Esophagus (tissue), 2 donors: ENCODE results near the gene CGRRF1. TPM values are rescaled to one million over a fixed set of nuclear protein-coding genes. Genes with fewer than 3 reads are reported as not detected.
A peak's percentile ranks its signal among the peaks of the same experiment; 100 is the strongest.

Source experiments
- H3K27ac ChIP-seq, 2 donors: one replicate each; pipeline ENCODE4 v1.5.1; 2013; ENCODE audit warnings: low read depth in 2 of 2, mild to moderate bottlenecking in 2 of 2, inconsistent platforms in 1 of 2, low read length in 1 of 2, moderate library complexity in 1 of 2
- H3K27me3 ChIP-seq, 2 donors: one replicate each; pipeline ENCODE4 v1.6.1; 2013; ENCODE audit warnings: low read length in 2 of 2, control low read depth in 1 of 2, mild to moderate bottlenecking in 1 of 2; ENCODE audit not compliant: insufficient read depth in 2 of 2, control insufficient read depth in 1 of 2
- H3K36me3 ChIP-seq, 2 donors: one replicate each; pipeline ENCODE4 v1.6.1; 2013; ENCODE audit warnings: low read length in 1 of 2; ENCODE audit not compliant: control insufficient read depth in 2 of 2, insufficient read depth in 2 of 2
- H3K4me1 ChIP-seq, 2 donors: one replicate each; pipeline ENCODE4 v1.6.1; 2013; ENCODE audit warnings: low read length in 1 of 2; ENCODE audit not compliant: control insufficient read depth in 2 of 2, insufficient read depth in 2 of 2
- H3K4me3 ChIP-seq, 2 donors: one replicate each; pipeline ENCODE4 v1.5.1; 2013; ENCODE audit warnings: low read length in 2 of 2, mild to moderate bottlenecking in 2 of 2, low read depth in 1 of 2, moderate library complexity in 1 of 2
- H3K9me3 ChIP-seq, 2 donors: one replicate each; pipeline ENCODE4 v1.6.1; 2013; ENCODE audit warnings: mild to moderate bottlenecking in 2 of 2, low read depth in 1 of 2, low read length in 1 of 2, moderate library complexity in 1 of 2; ENCODE audit not compliant: control insufficient read depth in 2 of 2, insufficient read depth in 1 of 2
- WGBS, 2 donors: extraction: QIAGEN DNeasy Blood & Tissue Kit; methylation state at CpG; one replicate each; pipeline ENCODE4 v1.1.7; 2013; 5-methylcytosine and 5-hydroxymethylcytosine counted together
- polyA plus RNA-seq, 2 donors: library from polyadenylated mRNA; stranded (reverse); fragments of 200-250 nt; gene quantifications; one replicate each; pipeline ENCODE4 v1.2.3, GENCODE V29; 2013
- donor health status: healthy with polysubstance abuse.
- donor health status: Bipolar disorder and iron deficiency.

The CGRRF1 gene
- 10 to 100 TPM in 1 of 2 donors, 1 to 10 TPM in 1; 7.8 to 10.6 TPM for polyA plus RNA-seq

- peak within 1 kb of the TSS; percentile 71 to 88 for H3K27ac ChIP-seq
- WGBS, 2 donors, result 0 to 1% methylated on average over 66 of the region's 66 CpGs
- no peaks in the 10 kb centered on the region for H3K4me1 ChIP-seq
- no peaks in the 10 kb centered on the region for H3K27me3 ChIP-seq
- no peaks in the 10 kb centered on the region for H3K36me3 ChIP-seq
- H3K9me3 ChIP-seq, result no peaks in the 10 kb centered on the region
- peak within 1 kb of the TSS; percentile 91 to 97 for H3K4me3 ChIP-seq
These were observed at the start of gene CGRRF1 for GRCh38 chr14:54509546-54510501. CGRRF1 (plus strand) TSS chr14:54509906; CDS start chr14:54509960, 54 bp downstream.

GRCh38 chr14:54462048-54462447, 47.7 kb upstream of the CGRRF1 start:
- H3K4me1 ChIP-seq, result no peaks in the 10 kb centered on the region
- H3K9me3 ChIP-seq, result no peaks in the 10 kb centered on the region
- H3K36me3 ChIP-seq, result no peaks in the 10 kb centered on the region
- 37 to 57% methylated on average over 5 of the region's 5 CpGs for WGBS, 2 donors
- H3K27me3 ChIP-seq, result no peaks in the 10 kb centered on the region
- H3K27ac ChIP-seq, result no peak overlapping the region
- H3K4me3 ChIP-seq, result no peak overlapping the region

GRCh38 chr14:54465654-54466053, 44.1 kb upstream of the CGRRF1 start:
- Histone ChIP-seq H3K9me3 (peaks cover 0 to 5% of the 10 kb centered on the region in 2 donors), H3K27ac (no peak overlapping the region), H3K27me3 (no peaks in the 10 kb centered on the region), H3K36me3 (no peaks in the 10 kb centered on the region), H3K4me1 (no peaks in the 10 kb centered on the region), H3K4me3 (no peak overlapping the region)
- 79 to 80% methylated on average over 4 of the region's 4 CpGs for WGBS, 2 donors

GRCh38 chr14:54467280-54467679, 42.4 kb upstream of the CGRRF1 start:
- Histone ChIP-seq H3K27ac (no peak overlapping the region), H3K9me3 (peaks cover 0 to 5% of the 10 kb centered on the region in 2 donors), H3K4me1 (no peaks in the 10 kb centered on the region), H3K27me3 (no peaks in the 10 kb centered on the region), H3K4me3 (no peak overlapping the region), H3K36me3 (no peaks in the 10 kb centered on the region)

- H3K27ac ChIP-seq, result no peak overlapping the region
- no peaks in the 10 kb centered on the region for H3K36me3 ChIP-seq
- H3K27me3 ChIP-seq, result no peaks in the 10 kb centered on the region
- 73 to 81% methylated on average over 4 of the region's 4 CpGs for WGBS, 2 donors
- peaks cover 0 to 5% of the 10 kb centered on the region in 2 donors for H3K9me3 ChIP-seq
- no peak overlapping the region for H3K4me3 ChIP-seq
- H3K4me1 ChIP-seq, result no peaks in the 10 kb centered on the region
These were observed 39.0 kb upstream of the CGRRF1 start for GRCh38 chr14:54470701-54471100.

GRCh38 chr14:54471641-54472040, 38.1 kb upstream of the CGRRF1 start:
- Histone ChIP-seq H3K27ac (no peak overlapping the region), H3K4me3 (no peak overlapping the region), H3K27me3 (no peaks in the 10 kb centered on the region), H3K9me3 (peaks cover 0 to 5% of the 10 kb centered on the region in 2 donors), H3K36me3 (no peaks in the 10 kb centered on the region), H3K4me1 (no peaks in the 10 kb centered on the region)
- 75 to 92% methylated on average over 4 of the region's 4 CpGs for WGBS, 2 donors

- H3K4me1 ChIP-seq, result no peaks in the 10 kb centered on the region
- no peak overlapping the region for H3K4me3 ChIP-seq
- WGBS, 2 donors, result 91 to 92% methylated on average over 4 of the region's 4 CpGs
- no peaks in the 10 kb centered on the region for H3K27me3 ChIP-seq
- no peak overlapping the region for H3K27ac ChIP-seq
- H3K9me3 ChIP-seq, result peaks cover 0 to 5% of the 10 kb centered on the region in 2 donors
- H3K36me3 ChIP-seq, result no peaks in the 10 kb centered on the region
These were observed 37.4 kb upstream of the CGRRF1 start for GRCh38 chr14:54472315-54472714.

GRCh38 chr14:54474232-54474793, 35.4 kb upstream of the CGRRF1 start:
- WGBS, 2 donors, result 68 to 74% methylated on average over 2 of the region's 2 CpGs
- H3K27ac ChIP-seq, result no peak overlapping the region
- no peak overlapping the region for H3K4me3 ChIP-seq
- no peaks in the 10 kb centered on the region for H3K9me3 ChIP-seq
- no peaks in the 10 kb centered on the region for H3K27me3 ChIP-seq
- no peaks in the 10 kb centered on the region for H3K36me3 ChIP-seq
- H3K4me1 ChIP-seq, result no peaks in the 10 kb centered on the region

- H3K27me3 ChIP-seq, result no peaks in the 10 kb centered on the region
- H3K36me3 ChIP-seq, result no peaks in the 10 kb centered on the region
- H3K9me3 ChIP-seq, result no peaks in the 10 kb centered on the region
- H3K4me1 ChIP-seq, result no peaks in the 10 kb centered on the region
- no peak overlapping the region for H3K4me3 ChIP-seq
- no peak overlapping the region for H3K27ac ChIP-seq
- WGBS, 2 donors, result 59 to 67% methylated on average over 4 of the region's 4 CpGs
These were observed 34.4 kb upstream of the CGRRF1 start for GRCh38 chr14:54475187-54475899.
